ENCODE data around the gene RASSF1.
"Not testable (repeated sequence)": the region's sequence is repeated elsewhere in the genome, so short reads cannot be mapped to it uniquely, and the experiment has no call there.

The RASSF1 gene

GRCh38 chr3:50316657-50317242 is 23.9 kb downstream of the RASSF1 start:
- no peaks in the 10 kb centered on the region for H3K27me3 ChIP-seq (ENCODE audit: insufficient read depth, low read depth, severe bottlenecking)
- H3K27ac ChIP-seq, result no peak overlapping the region
- H3K4me3 ChIP-seq (ENCODE audit: low read depth, low read length), result no peak overlapping the region

GRCh38 chr3:50314816-50315215 is 25.8 kb downstream of the RASSF1 start:
- peaks cover 34% of the 10 kb centered on the region for H3K36me3 ChIP-seq
- H3K27me3 ChIP-seq (ENCODE audit: insufficient read depth, low read depth, severe bottlenecking), result no peaks in the 10 kb centered on the region
- H3K9me3 ChIP-seq (ENCODE audit: severe bottlenecking), result no peaks in the 10 kb centered on the region
- no peak overlapping the region for H3K27ac ChIP-seq
- no peak for DNase-seq
- TF ChIP-seq CTCF (IDR thresholded peaks at IDR 0.05; ENCODE audit: low read depth, low read length), result no peak
- no peak overlapping the region for H3K4me3 ChIP-seq (ENCODE audit: low read depth, low read length)

More at GRCh38 chr3:50316657-50317242, 23.9 kb downstream of the RASSF1 start:
- Histone ChIP-seq H3K9me3 (ENCODE audit: severe bottlenecking) (no peaks in the 10 kb centered on the region), H3K36me3 (peaks cover 37% of the 10 kb centered on the region)
- DNase-seq, result no peak
- no peak for TF ChIP-seq CTCF (IDR thresholded peaks at IDR 0.05; ENCODE audit: low read depth, low read length)

- Histone ChIP-seq H3K27ac (no peak overlapping the region; the same call in 1 of the 2 replicates), H3K27me3 (ENCODE audit: insufficient read depth, low read depth, severe bottlenecking) (no peaks in the 10 kb centered on the region), H3K36me3 (peaks cover 29% of the 10 kb centered on the region), H3K4me3 (ENCODE audit: low read depth, low read length) (no peak overlapping the region), H3K9me3 (ENCODE audit: severe bottlenecking) (no peaks in the 10 kb centered on the region)
- TF ChIP-seq CTCF (IDR thresholded peaks at IDR 0.05; ENCODE audit: low read depth, low read length), result no peak
- DNase-seq, result no peak
Observed at GRCh38 chr3:50314342-50314741, 26.3 kb downstream of the RASSF1 start.

- H3K36me3 ChIP-seq, result peaks cover 12% of the 10 kb centered on the region
- H3K27ac ChIP-seq; DNase-seq; H3K27me3 ChIP-seq (ENCODE audit: insufficient read depth, low read depth, severe bottlenecking); H3K4me3 ChIP-seq (ENCODE audit: low read depth, low read length): not testable (repeated sequence)
- H3K9me3 ChIP-seq (ENCODE audit: severe bottlenecking), result peaks cover 15% of the 10 kb centered on the region
Observed at GRCh38 chr3:50312041-50312440, 28.6 kb downstream of the RASSF1 start.

- Histone ChIP-seq H3K36me3 (peaks cover 3% of the 10 kb centered on the region), H3K27ac (no peak overlapping the region), H3K27me3 (ENCODE audit: insufficient read depth, low read depth, severe bottlenecking) (no peaks in the 10 kb centered on the region), H3K4me3 (ENCODE audit: low read depth, low read length) (no peak overlapping the region), H3K9me3 (ENCODE audit: severe bottlenecking) (peaks cover 16% of the 10 kb centered on the region)
- no peak for TF ChIP-seq CTCF (IDR thresholded peaks at IDR 0.05; ENCODE audit: low read depth, low read length)
- DNase-seq, result no peak
Observed at GRCh38 chr3:50304601-50305000, 36.0 kb downstream of the RASSF1 start.

GRCh38 chr3:50303013-50303815 is 37.4 kb downstream of the RASSF1 start, which contains the start of gene HYAL1:
TSS of gene HYAL1 (minus strand) at chr3:50303574. CDS start at chr3:50302956, 618 bp downstream.
- TF ChIP-seq CTCF (IDR thresholded peaks at IDR 0.05; ENCODE audit: low read depth, low read length), result peak; percentile 56
- Histone ChIP-seq H3K27me3 (ENCODE audit: insufficient read depth, low read depth, severe bottlenecking) (no peaks in the 10 kb centered on the region), H3K27ac (peak within 1 kb of the TSS; percentile 80), H3K9me3 (ENCODE audit: severe bottlenecking) (peaks cover 7% of the 10 kb centered on the region), H3K36me3 (no peaks in the 10 kb centered on the region), H3K4me3 (ENCODE audit: low read depth, low read length) (peak within 1 kb of the TSS; percentile 35)
- DNase-seq, result peak; percentile 94

Data from WERI-Rb-1 (cell line).